ENCODE measurements around the gene OSBPL3.
"Not testable (repeated sequence)": the region's sequence is repeated elsewhere in the genome, so short reads cannot be mapped to it uniquely, and the experiment has no call there.

OSBPL3 gene

GRCh38 chr7:24802300-24802699, 177.7 kb downstream of the OSBPL3 start:
- Mint-ChIP-seq H3K27me3 (no peaks in the 10 kb centered on the region), H3K36me3 (ENCODE audit: low read depth) (peaks cover 92% of the 10 kb centered on the region), H3K27ac (peak overlapping the region; percentile 30), H3K4me1 (ENCODE audit: low read depth) (peaks cover 5% of the 10 kb centered on the region), H3K9me3 (no peaks in the 10 kb centered on the region), H3K4me3 (no peak overlapping the region)
- DNase-seq: no peak

- H3K27me3 Mint-ChIP-seq: no peaks in the 10 kb centered on the region
- H3K27ac Mint-ChIP-seq: peak overlapping the region; percentile 18
- H3K36me3 Mint-ChIP-seq (ENCODE audit: low read depth): peaks cover 91% of the 10 kb centered on the region
- DNase-seq: no peak
- no peaks in the 10 kb centered on the region for H3K9me3 Mint-ChIP-seq
- H3K4me1 Mint-ChIP-seq (ENCODE audit: low read depth): peaks cover 5% of the 10 kb centered on the region
- H3K4me3 Mint-ChIP-seq: no peak overlapping the region
Observed at GRCh38 chr7:24801883-24802282, 178.1 kb downstream of the OSBPL3 start.

- Mint-ChIP-seq H3K27ac (peak overlapping the region; percentile 37), H3K4me1 (ENCODE audit: low read depth) (peaks cover 7% of the 10 kb centered on the region), H3K27me3 (no peaks in the 10 kb centered on the region), H3K4me3 (no peak overlapping the region), H3K9me3 (no peaks in the 10 kb centered on the region), H3K36me3 (ENCODE audit: low read depth) (peaks cover 91% of the 10 kb centered on the region)
- no peak for DNase-seq
Observed at GRCh38 chr7:24800667-24801066, 179.3 kb downstream of the OSBPL3 start.

GRCh38 chr7:24800073-24800472, 179.9 kb downstream of the OSBPL3 start:
- no peak overlapping the region for H3K27ac Mint-ChIP-seq
- H3K9me3 Mint-ChIP-seq: no peaks in the 10 kb centered on the region
- H3K36me3 Mint-ChIP-seq (ENCODE audit: low read depth): peaks cover 94% of the 10 kb centered on the region
- H3K4me1 Mint-ChIP-seq (ENCODE audit: low read depth): peaks cover 13% of the 10 kb centered on the region
- no peak overlapping the region for H3K4me3 Mint-ChIP-seq
- H3K27me3 Mint-ChIP-seq: no peaks in the 10 kb centered on the region
- DNase-seq: no peak

DNA sequence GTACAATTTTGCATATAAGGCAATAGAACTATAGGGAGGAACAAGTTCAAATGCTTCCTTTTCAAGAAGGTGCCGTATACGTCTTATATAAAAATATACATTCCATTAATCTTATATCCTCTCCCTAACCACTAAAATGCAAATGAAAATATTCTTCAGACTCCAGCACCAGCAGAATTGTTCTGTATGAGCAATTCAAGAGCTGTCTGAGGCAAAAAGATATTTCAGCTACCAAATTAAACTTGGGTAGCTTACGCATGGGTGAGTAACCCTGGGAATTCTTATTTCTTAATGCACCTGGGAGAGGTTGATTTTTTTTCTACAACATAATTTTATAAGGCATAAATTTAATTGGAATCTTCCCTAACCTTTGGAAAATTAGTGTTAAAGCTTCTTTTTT, 180.5 kb downstream of the OSBPL3 start:
- Mint-ChIP-seq H3K9me3 (no peaks in the 10 kb centered on the region), H3K4me1 (ENCODE audit: low read depth) (peaks cover 18% of the 10 kb centered on the region), H3K27me3 (no peaks in the 10 kb centered on the region), H3K27ac (no peak overlapping the region), H3K4me3 (no peak overlapping the region), H3K36me3 (ENCODE audit: low read depth) (peaks cover 94% of the 10 kb centered on the region)
- DNase-seq: no peak

DNA sequence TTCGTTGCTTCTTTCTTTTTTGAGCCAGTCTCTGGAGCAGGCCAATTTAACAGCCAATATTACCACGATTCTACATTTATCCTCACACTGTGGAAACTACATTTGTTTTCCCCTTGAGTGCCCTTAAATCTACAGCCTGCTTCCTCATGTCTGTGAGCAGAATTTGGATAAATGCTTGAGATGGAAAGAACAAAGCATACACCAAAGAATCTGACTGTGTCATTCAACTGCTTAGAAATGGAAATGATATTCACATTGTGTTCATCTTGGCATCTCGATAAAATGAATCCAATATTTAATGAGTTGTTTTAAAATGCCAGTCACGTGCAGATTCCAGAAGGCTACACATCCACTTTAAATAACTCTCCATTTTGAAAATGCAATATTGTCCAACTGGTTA, 181.7 kb downstream of the OSBPL3 start:
- Mint-ChIP-seq H3K4me1 (ENCODE audit: low read depth) (peaks cover 24% of the 10 kb centered on the region), H3K4me3 (no peak overlapping the region), H3K36me3 (ENCODE audit: low read depth) (peaks cover 87% of the 10 kb centered on the region), H3K27ac (no peak overlapping the region), H3K27me3 (no peaks in the 10 kb centered on the region), H3K9me3 (no peaks in the 10 kb centered on the region)
- no peak for DNase-seq

GRCh38 chr7:24797270-24797669, 182.7 kb downstream of the OSBPL3 start:
- no peak overlapping the region for H3K27ac Mint-ChIP-seq
- no peaks in the 10 kb centered on the region for H3K9me3 Mint-ChIP-seq
- peaks cover 81% of the 10 kb centered on the region for H3K36me3 Mint-ChIP-seq (ENCODE audit: low read depth)
- no peaks in the 10 kb centered on the region for H3K27me3 Mint-ChIP-seq
- H3K4me1 Mint-ChIP-seq (ENCODE audit: low read depth): peaks cover 24% of the 10 kb centered on the region
- no peak overlapping the region for H3K4me3 Mint-ChIP-seq
- no peak for DNase-seq

GRCh38 chr7:24795407-24795767, 184.6 kb downstream of the OSBPL3 start:
- DNase-seq: no peak
- no peak overlapping the region for H3K27ac Mint-ChIP-seq
- no peaks in the 10 kb centered on the region for H3K9me3 Mint-ChIP-seq
- no peaks in the 10 kb centered on the region for H3K27me3 Mint-ChIP-seq
- H3K36me3 Mint-ChIP-seq (ENCODE audit: low read depth): peaks cover 69% of the 10 kb centered on the region
- H3K4me3 Mint-ChIP-seq: no peak overlapping the region
- H3K4me1 Mint-ChIP-seq (ENCODE audit: low read depth): peaks cover 19% of the 10 kb centered on the region

- Mint-ChIP-seq H3K4me1 (ENCODE audit: low read depth) (peaks cover 19% of the 10 kb centered on the region), H3K27ac (peak overlapping the region; percentile 54), H3K36me3 (ENCODE audit: low read depth) (peaks cover 64% of the 10 kb centered on the region)
- not testable (repeated sequence) for H3K4me3 Mint-ChIP-seq, DNase-seq, H3K9me3 Mint-ChIP-seq, H3K27me3 Mint-ChIP-seq
Observed at GRCh38 chr7:24794751-24795406, 185.1 kb downstream of the OSBPL3 start.

GRCh38 chr7:24793982-24794648, 185.9 kb downstream of the OSBPL3 start:
- no peak for DNase-seq
- H3K9me3 Mint-ChIP-seq: no peaks in the 10 kb centered on the region
- H3K4me1 Mint-ChIP-seq (ENCODE audit: low read depth): peaks cover 19% of the 10 kb centered on the region
- no peaks in the 10 kb centered on the region for H3K27me3 Mint-ChIP-seq
- H3K27ac Mint-ChIP-seq: peak overlapping the region; percentile 54
- no peak overlapping the region for H3K4me3 Mint-ChIP-seq
- peaks cover 61% of the 10 kb centered on the region for H3K36me3 Mint-ChIP-seq (ENCODE audit: low read depth)

DNA sequence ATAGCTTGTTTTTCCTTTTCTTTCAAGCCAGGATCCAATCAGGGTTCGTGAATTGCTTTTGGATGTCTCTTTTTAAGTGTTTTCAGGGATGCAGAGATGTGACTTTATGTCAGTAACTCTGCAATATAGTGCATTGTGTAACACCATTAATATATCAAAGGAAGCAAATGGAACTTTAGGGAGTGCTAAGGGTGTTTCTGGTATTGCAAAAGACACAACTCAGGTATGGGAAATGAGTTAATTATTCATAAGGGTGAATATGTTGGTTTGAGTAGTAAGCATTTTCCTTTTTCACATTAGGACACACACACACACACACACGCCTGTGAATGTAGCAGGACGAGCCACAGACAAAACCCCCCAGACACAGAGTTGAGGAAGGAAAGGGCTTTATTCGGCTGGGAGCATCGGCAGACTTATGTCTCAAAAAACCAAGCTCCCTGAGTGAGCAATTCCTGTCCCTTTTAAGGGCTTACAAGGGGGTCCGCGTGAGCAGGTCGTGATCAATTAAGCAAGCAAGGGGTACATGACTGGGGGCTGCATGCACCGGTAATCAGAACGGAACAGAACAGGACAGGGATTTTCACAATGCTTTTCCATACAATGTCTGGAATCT, 190.9 kb downstream of the OSBPL3 start:
- H3K4me1 Mint-ChIP-seq (ENCODE audit: low read depth): peaks cover 8% of the 10 kb centered on the region
- H3K27ac Mint-ChIP-seq: no peak overlapping the region
- peaks cover 17% of the 10 kb centered on the region for H3K36me3 Mint-ChIP-seq (ENCODE audit: low read depth)
- peaks cover 3% of the 10 kb centered on the region for H3K9me3 Mint-ChIP-seq
- H3K27me3 Mint-ChIP-seq: no peaks in the 10 kb centered on the region
- no peak for DNase-seq
- no peak overlapping the region for H3K4me3 Mint-ChIP-seq

- Mint-ChIP-seq H3K27ac (no peak overlapping the region), H3K4me1 (ENCODE audit: low read depth) (peaks cover 7% of the 10 kb centered on the region), H3K9me3 (peaks cover 11% of the 10 kb centered on the region), H3K27me3 (no peaks in the 10 kb centered on the region), H3K4me3 (no peak overlapping the region), H3K36me3 (ENCODE audit: low read depth) (peaks cover 23% of the 10 kb centered on the region)
- DNase-seq: no peak
Observed at GRCh38 chr7:24788075-24788474, 191.9 kb downstream of the OSBPL3 start.

DNA sequence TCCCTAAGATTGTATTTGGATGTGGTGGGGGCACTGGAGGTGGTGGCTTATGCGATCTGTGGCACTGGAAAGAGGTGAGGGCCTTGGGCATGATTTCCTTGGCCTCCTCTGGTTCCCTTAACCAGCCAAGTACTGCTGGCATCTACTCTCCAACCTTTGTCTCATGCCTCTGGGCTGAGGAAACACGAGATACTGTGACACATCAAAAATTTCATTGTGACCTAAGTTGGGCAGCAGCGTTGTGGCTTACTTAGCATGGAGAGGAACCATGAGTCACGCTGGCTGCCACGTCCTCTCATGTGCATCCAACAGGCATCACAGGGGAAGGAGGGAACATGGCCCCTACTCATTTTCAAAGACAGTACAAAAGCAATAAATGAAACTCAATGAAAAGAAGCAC, 193.0 kb downstream of the OSBPL3 start:
- H3K4me3 Mint-ChIP-seq: no peak overlapping the region
- no peak for DNase-seq
- H3K9me3 Mint-ChIP-seq: peaks cover 11% of the 10 kb centered on the region
- peaks cover 19% of the 10 kb centered on the region for H3K36me3 Mint-ChIP-seq (ENCODE audit: low read depth)
- no peaks in the 10 kb centered on the region for H3K27me3 Mint-ChIP-seq
- peak overlapping the region; percentile 2 for H3K27ac Mint-ChIP-seq
- peaks cover 7% of the 10 kb centered on the region for H3K4me1 Mint-ChIP-seq (ENCODE audit: low read depth)

GRCh38 chr7:24786306-24786705, 193.7 kb downstream of the OSBPL3 start:
- H3K27ac Mint-ChIP-seq: no peak overlapping the region
- no peak for DNase-seq
- peaks cover 11% of the 10 kb centered on the region for H3K9me3 Mint-ChIP-seq
- no peaks in the 10 kb centered on the region for H3K27me3 Mint-ChIP-seq
- peaks cover 7% of the 10 kb centered on the region for H3K4me1 Mint-ChIP-seq (ENCODE audit: low read depth)
- H3K4me3 Mint-ChIP-seq: no peak overlapping the region
- peaks cover 18% of the 10 kb centered on the region for H3K36me3 Mint-ChIP-seq (ENCODE audit: low read depth)

- Mint-ChIP-seq H3K9me3 (peaks cover 11% of the 10 kb centered on the region), H3K27me3 (no peaks in the 10 kb centered on the region), H3K36me3 (ENCODE audit: low read depth) (peaks cover 15% of the 10 kb centered on the region), H3K4me3 (no peak overlapping the region), H3K4me1 (ENCODE audit: low read depth) (peaks cover 9% of the 10 kb centered on the region), H3K27ac (no peak overlapping the region)
- no peak for DNase-seq
Observed at GRCh38 chr7:24784277-24784676, 195.7 kb downstream of the OSBPL3 start.
